ENCODE results near the gene IL1A. TPM values are rescaled to one million over a fixed set of nuclear protein-coding genes. Genes with fewer than 3 reads are reported as not detected.
A peak's percentile ranks its signal among the peaks of the same experiment; 100 is the strongest.

The IL1A gene
- total and polyA plus RNA-seq, 9 of the 15 experiments (the other 6 are each of a cell fraction or from before 2014, with no cell fraction given) = 0.03 to 0.27 (median 0.14) TPM; not detected in 2

- TF ChIP-seq ZNF407 (IDR thresholded peaks at IDR 0.05; ENCODE audit: low read depth) (no peak), NCOA2 (IDR thresholded peaks at IDR 0.05; ENCODE audit: partially characterized antibody in 2 of 2) (peak in 1 of 2 experiments; percentile 7), RERE (CRISPR knock-in tag; IDR thresholded peaks at IDR 0.05; ENCODE audit: borderline replicate concordance) (no peak), LEF1 (IDR thresholded peaks at IDR 0.05) (peak; percentile 91), NFIC (IDR thresholded peaks at IDR 0.05) (peak; percentile 19; the same call in 1 of the 2 replicates), SMAD2 (IDR thresholded peaks at IDR 0.05; ENCODE audit: low read depth, low read length) (no peak), RUNX1 (IDR thresholded peaks at IDR 0.05; ENCODE audit: low read depth) (no peak), ZNF592 (IDR thresholded peaks at IDR 0.05) (peak; percentile 98), MED1 (CRISPR knock-in tag; IDR thresholded peaks at IDR 0.05; ENCODE audit: borderline replicate concordance) (no peak)
These were observed 9.9 kb upstream of the IL1A start (continued) for GRCh38 chr2:112794131-112794733.

Data from K562 (cell line).